Transverse colon (tissue), 4 donors: ENCODE measurements around the gene CFAP46.

Source experiments
- CTCF ChIP-seq, 5 experiments: fragments of 200-600 bp in 3 of 5; fragments of 450-650 bp in 2 of 5; sonication (generic) in 3 of 5; IDR thresholded peaks; 1 replicate in 2 of 5; 2 replicates in 3 of 5; pipeline ENCODE4 v1.5.1; 2016 to 2017; ENCODE audit warnings: antibody characterized with exemption in 5 of 5, inconsistent platforms in 3 of 5, mild to moderate bottlenecking in 2 of 5, moderate library complexity in 1 of 5
- EP300 ChIP-seq: sonication (generic); formaldehyde crosslinking; IDR thresholded peaks from one replicate; pipeline ENCODE4 v1.6.1; 2017; ENCODE audit warnings: antibody characterized with exemption, low read depth
- POLR2A ChIP-seq: fragments of 450-650 bp; IDR thresholded peaks from one replicate; pipeline ENCODE4 v1.6.1; 2016; ENCODE audit warnings: antibody characterized with exemption, mild to moderate bottlenecking, moderate library complexity
- POLR2AphosphoS5 ChIP-seq, 3 donors: sonication (generic); formaldehyde crosslinking; IDR thresholded peaks; one replicate each; pipeline ENCODE4 v1.6.1; 2016; ENCODE audit warnings: antibody characterized with exemption in 3 of 3

- TF ChIP-seq EP300: no peak
- TF ChIP-seq CTCF (IDR thresholded peaks at IDR 0.05): no peak
- no peak for TF ChIP-seq POLR2A
- no peak for TF ChIP-seq POLR2AphosphoS5 (IDR thresholded peaks at IDR 0.05)
Observed at GRCh38 chr10:132783940-132784865, 158.2 kb downstream of the CFAP46 start.
